Measurements from ENCODE around the gene LIX1L.

LIX1L gene

GRCh38 chr1:145962157-145963102 is 4.6 kb upstream of the LIX1L start:
- DNase-seq = peak; percentile 68 to 71

- DNase-seq = peak; percentile 81 to 82
These were observed 3.8 kb upstream of the LIX1L start for GRCh38 chr1:145961425-145962156.

GRCh38 chr1:145961109-145961424 is 3.2 kb upstream of the LIX1L start:
- DNase-seq = peak in 1 of 2 experiments; percentile 39

GRCh38 chr1:145960468-145961108 is 2.8 kb upstream of the LIX1L start:
- peak; percentile 71 to 74 for DNase-seq

- DNase-seq = no peak
These were observed 2.2 kb upstream of the LIX1L start for GRCh38 chr1:145959957-145960467.

GRCh38 chr1:145959333-145959732 is 1.5 kb upstream of the LIX1L start:
- DNase-seq = no peak

GRCh38 chr1:145958734-145959133 is 917 bp upstream of the LIX1L start:
- DNase-seq = no peak

- no peak for DNase-seq
These were observed 905 bp downstream of the LIX1L start for GRCh38 chr1:145956781-145957442.

- no peak for DNase-seq
These were observed 1.5 kb downstream of the LIX1L start for GRCh38 chr1:145956361-145956760.

GRCh38 chr1:145955436-145955835 is 2.4 kb downstream of the LIX1L start:
- no peak for DNase-seq

- no peak for DNase-seq
These were observed 4.0 kb downstream of the LIX1L start for GRCh38 chr1:145953861-145954260.

- no peak for DNase-seq
These were observed 4.9 kb downstream of the LIX1L start for GRCh38 chr1:145952903-145953302.

GRCh38 chr1:145951526-145951925 is 6.3 kb downstream of the LIX1L start:
- no peak for DNase-seq

- no peak for DNase-seq
These were observed 8.6 kb downstream of the LIX1L start for GRCh38 chr1:145949219-145949618.

GRCh38 chr1:145947551-145947950 is 10.3 kb downstream of the LIX1L start:
- DNase-seq = no peak

- DNase-seq = no peak
These were observed 11.3 kb downstream of the LIX1L start for GRCh38 chr1:145946477-145946986.

- no peak for DNase-seq
These were observed 13.3 kb downstream of the LIX1L start for GRCh38 chr1:145944532-145944931.

GRCh38 chr1:145942871-145943270 is 14.9 kb downstream of the LIX1L start:
- no peak for DNase-seq

- no peak for DNase-seq
These were observed 15.4 kb downstream of the LIX1L start for GRCh38 chr1:145942405-145942804.

GRCh38 chr1:145937436-145937835 is 20.4 kb downstream of the LIX1L start:
- DNase-seq = no peak

- DNase-seq = no peak
These were observed 21.6 kb downstream of the LIX1L start for GRCh38 chr1:145936247-145936646.

- no peak for DNase-seq
These were observed 22.1 kb downstream of the LIX1L start for GRCh38 chr1:145935708-145936107.

Measured in activated T-cell treated with anti-CD3 and anti-CD28 coated beads, Interleukin-2, amount 50 U/mL, for 48 hours (primary cell).